Right renal pelvis (tissue), 4 donors: ENCODE data around the gene PRKAG1. TPM values are rescaled to one million over a fixed set of nuclear protein-coding genes. Genes with fewer than 3 reads are reported as not detected.

ENCODE experiments used
- DNase-seq, 4 donors: peaks; one replicate each; pipeline ENCODE4 v3.0.0-alpha.2; 2013; ENCODE audit warnings: low read depth in 4 of 4, low spot score in 3 of 4, missing footprints in 1 of 4
- polyA plus RNA-seq, 4 donors: library from polyadenylated mRNA; unstranded; fragments of 120-200 nt; gene quantifications; one replicate each; pipeline ENCODE4 v1.2.1, GENCODE V29; 2013; ENCODE audit not compliant: insufficient read length in 4 of 4

The PRKAG1 gene
- polyA plus RNA-seq, 4 donors = 74.6 to 83.1 (median 80.5) TPM

DNA sequence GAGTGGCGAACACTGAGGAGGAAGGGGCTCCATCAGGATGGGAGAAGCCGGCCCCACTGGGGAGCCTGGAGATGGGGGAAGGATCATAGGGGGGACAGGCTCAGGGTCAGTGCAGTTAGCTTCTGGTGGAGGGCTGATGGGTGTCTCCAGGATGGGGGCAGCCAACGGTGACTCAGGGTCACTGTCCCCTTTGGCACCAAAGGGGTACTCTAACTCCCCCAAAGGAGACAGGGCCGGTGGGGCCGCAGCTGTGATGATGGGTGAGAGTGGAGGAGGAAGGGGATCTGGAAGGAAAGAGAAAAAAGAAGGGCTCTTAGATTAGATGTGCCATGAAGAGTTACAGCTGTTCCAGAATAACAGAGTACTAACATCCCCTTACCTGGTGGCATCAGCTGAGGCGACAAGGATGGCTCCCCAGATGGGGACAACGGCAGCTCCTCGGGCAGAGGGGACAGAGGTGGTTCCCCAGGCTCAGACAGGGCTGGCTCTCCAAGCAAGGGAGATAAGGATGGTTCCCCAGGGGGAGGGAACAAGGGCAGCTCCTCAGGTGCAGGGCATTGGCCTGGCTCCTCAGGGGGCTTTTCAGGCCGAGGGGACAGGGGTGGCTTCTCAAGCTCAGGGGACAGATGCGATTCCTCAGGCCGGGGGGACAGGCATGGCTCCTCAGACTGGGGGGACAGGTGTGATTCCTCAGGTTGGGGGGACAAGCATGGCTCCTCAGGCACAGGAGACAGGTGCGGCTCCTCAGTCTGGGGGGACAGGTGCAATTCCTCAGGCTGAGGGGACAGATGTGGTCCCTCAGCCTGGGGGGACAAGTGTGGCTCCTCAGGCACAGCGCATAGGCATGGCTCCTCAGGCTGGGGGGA, 32.2 kb upstream of the PRKAG1 start:
- DNase-seq = no peak

DNA sequence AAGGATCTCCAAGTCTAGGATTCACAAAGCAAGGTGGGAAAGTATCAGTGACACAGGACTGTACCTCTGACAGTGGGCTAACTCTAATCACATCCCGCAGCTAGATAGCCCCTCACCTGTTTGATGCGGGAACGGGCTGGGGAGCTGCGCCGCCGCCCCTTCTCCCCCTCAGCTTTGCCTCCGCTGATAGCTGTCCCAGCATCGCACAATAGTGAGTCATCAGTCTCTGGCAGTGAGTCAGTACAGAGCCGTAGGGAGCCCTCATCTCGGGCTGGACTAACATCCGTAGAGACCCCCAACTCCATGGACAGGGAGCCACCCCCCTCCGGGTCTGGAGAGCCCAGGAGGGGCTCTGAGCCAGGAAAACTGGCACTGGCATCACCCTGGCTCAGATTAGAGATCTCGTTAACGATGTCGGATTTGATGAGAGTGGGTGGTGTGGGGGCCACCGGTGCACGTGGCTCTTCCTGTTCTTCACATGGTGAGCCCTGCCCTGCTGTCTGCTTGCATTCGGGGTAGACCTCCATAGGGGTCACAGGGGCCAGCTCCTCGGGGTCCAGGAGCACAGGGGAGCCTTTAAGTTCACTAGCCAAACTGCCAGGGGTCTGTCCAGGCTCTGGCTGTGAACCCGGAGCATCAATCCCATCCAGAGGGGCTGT, 31.1 kb upstream of the PRKAG1 start:
- no peak for DNase-seq

GRCh38 chr12:49048953-49049352, 30.4 kb upstream of the PRKAG1 start:
- DNase-seq = no peak

DNA sequence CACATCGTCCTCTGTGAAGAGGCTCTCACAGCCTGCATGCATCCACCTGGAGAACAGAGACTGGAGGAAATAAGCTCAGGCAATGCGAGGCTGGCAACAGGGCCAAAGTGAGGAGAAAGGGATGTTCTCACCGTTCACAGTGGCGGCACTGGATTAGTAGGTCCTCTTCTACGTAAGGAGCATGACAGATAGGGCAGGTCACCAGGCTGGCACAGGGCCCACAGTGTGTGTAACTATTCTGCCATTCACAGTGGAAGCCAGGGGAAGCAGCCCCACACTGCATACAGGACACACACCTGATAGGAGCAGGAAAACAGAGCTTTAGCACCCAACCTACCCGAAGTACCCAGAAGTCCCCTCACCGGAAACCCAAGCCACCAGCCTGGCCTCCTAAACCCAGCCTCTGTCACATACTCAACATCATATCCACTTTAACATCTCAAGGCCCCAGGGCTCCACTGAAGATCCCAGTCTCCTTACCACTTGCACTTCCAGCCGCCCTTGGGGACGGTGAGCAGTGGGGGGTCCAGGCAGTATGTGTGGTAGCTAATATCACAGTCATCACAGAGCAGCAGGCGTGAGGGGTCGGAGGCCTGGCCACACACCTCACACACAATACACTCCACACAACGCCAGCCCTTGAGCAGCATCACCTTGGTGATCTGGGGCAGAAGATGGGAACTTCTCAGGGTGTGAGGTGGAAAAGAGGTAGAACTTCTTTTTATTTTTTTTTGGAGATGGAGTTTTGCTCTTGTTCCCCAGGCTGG, 27.7 kb upstream of the PRKAG1 start:
- no peak for DNase-seq

DNA sequence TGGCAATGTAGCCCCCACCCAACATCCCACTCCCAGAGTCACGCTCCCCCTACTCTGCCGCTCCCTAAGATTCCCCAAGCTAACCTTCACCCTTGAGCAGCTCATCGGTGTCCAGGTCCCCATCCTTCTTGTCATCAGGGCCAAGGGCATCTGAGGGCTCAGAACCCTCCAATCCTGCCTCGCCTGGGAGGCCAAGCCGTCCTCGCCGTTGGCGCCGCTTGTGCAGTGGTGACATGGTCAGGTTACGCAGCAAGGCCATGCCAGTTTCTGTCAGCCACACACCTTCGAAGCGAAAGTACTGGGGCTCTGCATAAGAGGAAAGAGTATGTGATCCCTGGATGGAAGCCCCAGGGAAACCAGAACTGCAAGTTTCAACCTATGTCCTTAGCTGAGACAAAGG, 26.1 kb upstream of the PRKAG1 start:
- no peak for DNase-seq

GRCh38 chr12:49043856-49044258, 25.3 kb upstream of the PRKAG1 start:
- no peak for DNase-seq

GRCh38 chr12:49043241-49043640, 24.7 kb upstream of the PRKAG1 start:
- DNase-seq = no peak

DNA sequence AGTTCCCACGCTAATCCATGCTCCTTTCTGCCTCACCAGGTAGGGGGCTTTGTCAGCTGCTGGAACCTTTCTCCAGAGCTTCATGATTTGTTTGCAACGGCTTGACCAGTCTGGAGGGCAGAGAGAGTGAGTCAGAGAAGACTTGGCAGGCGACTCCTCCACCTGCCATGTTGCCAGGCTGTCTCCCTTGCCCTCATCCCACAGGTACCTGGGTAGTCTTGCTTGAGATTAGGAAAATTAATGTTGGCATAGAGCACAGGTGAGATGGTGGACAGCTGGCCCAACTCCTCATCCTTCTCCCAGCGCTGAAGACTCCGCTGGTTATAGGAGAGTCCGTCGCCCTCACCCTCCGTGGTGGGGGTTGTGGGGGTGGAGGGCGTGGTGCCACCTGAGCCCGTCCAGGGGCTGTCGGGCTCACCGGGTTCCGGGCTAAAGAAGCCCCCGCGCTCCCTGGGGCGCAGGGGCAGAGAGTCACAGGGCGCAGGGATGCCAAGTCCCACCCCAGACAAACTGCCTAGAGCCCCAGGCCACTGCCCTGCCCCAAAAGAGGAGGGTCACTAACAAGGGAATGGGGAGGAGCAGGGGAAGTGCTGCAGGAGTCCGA, 23.4 kb upstream of the PRKAG1 start:
- no peak for DNase-seq

DNA sequence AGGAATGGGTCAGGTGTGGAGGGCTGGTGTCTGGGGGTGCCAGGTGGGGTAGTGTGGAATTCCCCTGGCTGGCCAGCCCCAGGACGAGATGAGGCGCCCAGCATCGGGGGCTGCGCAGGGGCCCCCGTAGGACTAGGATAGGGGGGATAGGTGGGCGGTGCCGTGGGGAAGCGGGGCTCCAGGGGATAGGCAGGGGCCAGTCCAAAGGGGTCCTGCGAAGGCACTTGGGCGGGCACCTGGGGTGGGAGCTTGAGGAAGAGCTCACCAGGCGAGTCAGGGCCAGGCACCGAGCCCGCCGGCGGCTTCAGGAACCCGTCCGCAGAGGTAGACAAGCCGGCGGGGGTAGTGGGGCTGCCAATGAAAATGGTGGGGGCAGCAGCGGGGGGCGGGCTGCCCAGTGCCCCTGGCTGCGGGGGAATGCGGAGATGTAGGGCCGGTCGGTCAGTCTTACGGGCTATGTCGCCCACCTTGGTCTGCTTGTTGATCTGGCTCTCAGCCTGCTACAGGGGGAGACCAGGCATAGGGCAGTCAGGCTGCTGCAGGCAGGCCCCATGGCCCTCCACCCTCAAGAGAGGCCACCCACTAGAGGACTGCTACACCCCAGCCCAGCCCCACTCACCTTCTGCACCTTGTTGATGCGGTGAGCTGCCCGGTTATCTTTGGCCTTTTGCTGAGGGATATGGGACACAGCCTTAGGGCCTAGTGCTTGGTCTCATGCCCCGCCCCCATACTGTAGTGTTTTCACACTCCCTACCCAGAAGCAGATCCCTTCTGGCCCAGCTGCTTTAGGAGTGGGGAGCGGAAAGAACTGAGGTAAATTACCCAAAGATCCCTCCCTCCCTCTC, 22.7 kb upstream of the PRKAG1 start:
- DNase-seq = no peak

GRCh38 chr12:49040364-49040855, 21.8 kb upstream of the PRKAG1 start:
- no peak for DNase-seq

- DNase-seq = no peak
Observed at GRCh38 chr12:49039421-49040363, 21.1 kb upstream of the PRKAG1 start.

DNA sequence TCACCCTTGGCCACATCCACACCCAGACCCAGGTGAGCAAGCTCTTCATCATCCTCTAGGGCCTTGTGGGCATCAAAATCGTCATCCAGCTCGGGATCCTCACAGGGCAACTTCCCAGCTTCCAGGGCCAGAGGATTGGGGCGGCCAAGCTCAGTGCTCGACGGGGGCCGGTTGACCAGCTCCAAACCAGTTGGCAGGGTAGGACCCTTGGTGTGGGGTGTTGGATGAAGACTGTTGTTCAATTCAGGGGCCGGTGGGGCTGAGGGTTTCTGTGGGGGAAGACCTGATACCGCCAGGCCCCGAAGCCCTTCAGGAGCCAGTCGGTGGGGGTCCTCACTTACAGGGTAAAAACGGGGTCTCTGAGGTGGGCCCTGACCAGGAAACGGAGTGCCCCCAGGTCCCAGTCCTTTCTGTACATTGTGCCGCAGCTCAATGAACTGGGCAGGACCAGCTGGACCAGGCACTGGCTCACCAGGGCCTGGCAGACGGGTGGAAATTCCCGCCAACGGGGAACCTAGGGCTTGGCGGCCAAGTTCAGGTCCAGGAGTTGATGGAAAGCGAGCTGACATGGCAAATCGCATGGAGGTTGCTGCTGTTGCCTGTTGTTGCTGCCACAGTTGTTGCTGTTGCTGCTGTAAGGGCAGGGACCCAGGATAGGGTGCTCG, 19.8 kb upstream of the PRKAG1 start:
- no peak for DNase-seq

- no peak for DNase-seq
Observed at GRCh38 chr12:49037947-49038237, 19.3 kb upstream of the PRKAG1 start.

DNA sequence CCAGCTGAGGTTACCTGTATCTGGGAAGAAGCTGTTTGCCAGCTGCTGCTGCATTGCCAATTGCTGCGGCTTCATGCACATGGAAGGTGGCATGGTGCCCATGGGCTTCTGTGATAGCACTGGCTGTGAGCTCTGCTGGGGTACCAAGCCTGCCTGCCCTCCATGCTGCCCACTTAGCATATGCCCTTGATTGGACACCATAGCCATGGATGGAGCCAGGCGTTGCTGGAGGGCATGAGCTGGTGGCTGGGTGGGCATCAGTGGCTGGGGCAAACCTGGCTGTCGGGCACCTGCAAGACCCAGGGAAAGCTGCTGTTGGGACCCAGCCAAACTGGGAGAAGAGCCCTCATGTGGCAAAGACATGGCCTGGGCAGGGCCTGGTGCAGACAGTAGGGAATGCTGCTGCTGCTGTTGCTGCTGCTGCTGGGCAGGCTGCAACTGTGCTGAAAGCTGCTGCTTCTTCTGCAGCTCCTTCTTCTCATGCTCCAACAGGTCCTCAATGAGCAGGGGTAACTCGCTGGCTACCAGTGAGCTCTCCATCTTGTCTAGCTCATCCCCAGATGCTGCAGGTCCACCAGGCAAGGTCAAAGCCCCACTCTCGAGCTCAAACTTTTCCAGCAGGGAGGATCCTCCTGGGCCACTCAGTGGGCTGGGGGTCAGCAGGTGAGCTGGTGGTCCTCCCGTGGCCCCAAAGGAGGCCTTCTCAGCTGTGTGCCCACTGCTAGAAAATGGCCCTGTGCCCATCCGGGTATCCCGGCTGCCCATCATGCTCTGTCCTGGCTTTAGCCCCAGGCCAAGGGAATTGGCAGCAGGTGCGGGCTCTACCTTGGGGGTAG, 18.8 kb upstream of the PRKAG1 start:
- DNase-seq = no peak

DNA sequence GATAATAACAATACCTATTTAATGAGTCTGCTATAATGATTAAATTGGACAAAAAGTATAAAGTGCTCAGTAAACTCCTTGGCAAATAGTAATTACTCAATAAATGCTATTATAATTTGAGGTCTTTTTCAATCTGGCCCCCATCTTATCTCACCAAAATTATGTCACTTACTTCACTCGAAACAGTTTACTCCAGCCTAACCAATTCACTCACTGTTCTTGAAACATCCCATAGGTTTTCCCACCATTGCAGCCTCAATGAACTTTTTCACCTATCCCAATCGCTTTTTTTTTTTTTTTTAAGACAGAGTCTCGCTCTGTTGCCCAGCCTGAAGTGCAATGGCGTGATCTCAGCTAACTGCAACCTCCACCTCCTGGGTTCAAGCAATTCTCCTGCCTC, 17.5 kb upstream of the PRKAG1 start:
- no peak for DNase-seq

DNA sequence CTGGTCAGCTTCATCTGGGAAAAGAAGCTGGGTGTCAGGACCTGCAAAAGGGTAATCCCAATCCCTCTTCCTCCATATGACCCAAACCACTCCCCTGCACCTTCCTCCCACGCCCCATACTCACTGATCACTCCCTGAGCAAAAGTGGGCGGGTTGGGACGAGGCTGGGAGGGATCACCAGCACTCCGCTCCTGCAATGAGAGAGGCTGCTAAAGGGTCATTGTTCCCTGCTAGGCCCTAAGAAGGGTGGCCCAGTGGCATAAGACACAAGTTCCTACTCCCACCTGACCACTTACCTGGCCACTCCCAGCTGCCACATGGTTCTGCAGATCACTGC, 15.7 kb upstream of the PRKAG1 start:
- DNase-seq = no peak

DNA sequence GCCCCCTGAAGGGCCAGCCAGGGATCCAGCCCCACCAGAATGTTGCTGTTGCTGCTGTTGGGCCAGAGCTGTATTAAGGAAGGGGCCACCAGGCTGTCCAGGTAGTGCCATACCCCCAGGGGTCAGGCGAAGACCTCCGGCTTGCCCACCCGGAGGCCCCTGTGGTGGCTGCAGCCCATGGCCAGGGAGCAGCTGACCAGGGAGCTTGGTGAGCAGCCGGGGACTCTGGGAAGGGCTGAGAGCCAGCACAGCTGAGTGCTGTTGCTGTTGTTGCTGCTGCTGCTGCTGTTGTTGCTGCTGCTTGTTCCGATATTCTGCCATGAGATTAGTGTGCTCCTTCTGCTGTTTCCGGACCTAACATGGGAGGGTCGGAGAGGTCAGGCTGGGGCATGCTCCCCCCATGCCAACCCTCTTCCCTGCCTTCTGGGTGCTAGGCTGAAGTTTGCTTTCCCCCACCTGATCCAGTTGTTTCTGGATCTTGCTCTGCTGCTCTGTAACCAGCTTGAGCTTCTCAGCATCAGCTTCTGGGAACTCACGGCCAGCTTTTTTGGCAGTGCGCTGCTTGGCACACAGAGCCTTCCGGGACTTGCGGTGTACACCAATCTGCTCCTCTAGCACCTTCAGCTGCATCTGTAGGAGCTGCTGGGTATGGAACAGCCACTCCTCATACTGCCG, 15.2 kb upstream of the PRKAG1 start:
- no peak for DNase-seq
